ENCODE measurements around the gene SMPD3. TPM values are rescaled to one million over a fixed set of nuclear protein-coding genes. Genes with fewer than 3 reads are reported as not detected.

SMPD3 gene
- total and polyA plus RNA-seq, 2 donors (not counting 3 experiments of a cell fraction or from before 2014, with no cell fraction given): not detected

DNA sequence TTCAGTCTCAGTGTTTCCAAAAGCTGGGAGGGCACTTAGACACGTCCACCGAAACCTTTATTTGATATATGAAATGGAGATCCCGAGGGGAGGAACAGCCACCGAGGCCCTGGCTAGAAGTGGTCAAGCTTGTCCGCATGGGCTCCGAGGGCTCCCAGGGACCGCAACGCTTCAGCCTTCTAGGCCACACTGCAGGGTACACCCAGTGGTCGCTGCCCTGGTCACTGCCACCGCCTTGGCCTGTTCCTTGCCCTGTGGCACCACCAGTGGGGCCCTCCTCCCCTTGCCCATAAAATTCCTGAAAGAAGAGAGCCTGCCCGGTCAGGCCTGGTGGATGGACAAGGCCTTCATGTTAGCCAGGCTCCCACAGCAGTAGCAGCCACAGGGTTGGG is 43.8 kb upstream of the SMPD3 start:
- Histone ChIP-seq H3K9me1 (replicated peaks; ENCODE audit: control insufficient read depth, extremely low read depth, insufficient read depth, low read length) (no peaks in the 10 kb centered on the region), H3K4me2 (ENCODE audit: insufficient read depth, low read length) (no peak overlapping the region), H3K27me3 (ENCODE audit: control insufficient read depth in 2 of 2, insufficient read depth in 2 of 2, low read length in 2 of 2) (no peaks in the 10 kb centered on the region), H3K36me3 (ENCODE audit: control insufficient read depth in 2 of 2, extremely low read depth in 1 of 2, insufficient read depth in 2 of 2, low read length in 2 of 2) (no peaks in the 10 kb centered on the region), H4K20me1 (replicated peaks; ENCODE audit: control insufficient read depth, extremely low read depth, insufficient read depth, low read length) (no peaks in the 10 kb centered on the region), H3K4me1 (ENCODE audit: control insufficient read depth, extremely low read depth, insufficient read depth, low read length) (no peaks in the 10 kb centered on the region), H3K4me3 (replicated peaks in 1 of 3; ENCODE audit: insufficient read depth in 1 of 3, low read depth in 1 of 3, low read length in 3 of 3) (no peak overlapping the region), H2AFZ (ENCODE audit: low read depth, low read length) (no peak overlapping the region), H3K79me2 (ENCODE audit: control insufficient read depth, insufficient read depth, low read length) (no peaks in the 10 kb centered on the region), H3K9me3 (replicated peaks; ENCODE audit: control insufficient read depth, insufficient read depth, low read length) (no peaks in the 10 kb centered on the region), H3K27ac (ENCODE audit: insufficient read depth, low read depth, low read length) (no peak overlapping the region), H3K9ac (replicated peaks; ENCODE audit: extremely low read depth, insufficient read depth, low read length) (no peak overlapping the region)
- no peak for DNase-seq (ENCODE audit: low read depth, low spot score)
- ChIA-PET POLR2A (no interaction called here), CTCF (interaction anchor here (1.1 kb wide), 1 partner anchor 29 kb away, joined by 3 read pairs; no protein-coding TSS in a partner anchor)
- BruUV-seq (replicated peaks): no TSS peak
- TF ChIP-seq FOS (IDR thresholded peaks at IDR 0.05; ENCODE audit: borderline replicate concordance, insufficient read depth, low read length) (no peak), MYC (IDR thresholded peaks at IDR 0.05; ENCODE audit: low read depth, low read length) (no peak), GATA2 (IDR thresholded peaks at IDR 0.05; ENCODE audit: insufficient read depth, insufficient read length, low read depth, low read length) (no peak), JUN (IDR thresholded peaks at IDR 0.05; ENCODE audit: borderline replicate concordance, insufficient read depth, insufficient read length, low read depth) (no peak), EZH2 (IDR thresholded peaks at IDR 0.05; ENCODE audit: borderline replicate concordance, low read depth, low read length, severe bottlenecking) (no peak), POLR2AphosphoS5 (IDR thresholded peaks at IDR 0.05; ENCODE audit: insufficient read depth, low read depth, low read length) (no peak)
- dilution Hi-C loops (cut with MboI; ENCODE audit: extremely low pct_ligation_motif_present, low sequenced_read_pairs) (no loop called here), intact Hi-C loops (cut with micrococcal nuclease) (no loop called here)
- no peak for FAIRE-seq

DNA sequence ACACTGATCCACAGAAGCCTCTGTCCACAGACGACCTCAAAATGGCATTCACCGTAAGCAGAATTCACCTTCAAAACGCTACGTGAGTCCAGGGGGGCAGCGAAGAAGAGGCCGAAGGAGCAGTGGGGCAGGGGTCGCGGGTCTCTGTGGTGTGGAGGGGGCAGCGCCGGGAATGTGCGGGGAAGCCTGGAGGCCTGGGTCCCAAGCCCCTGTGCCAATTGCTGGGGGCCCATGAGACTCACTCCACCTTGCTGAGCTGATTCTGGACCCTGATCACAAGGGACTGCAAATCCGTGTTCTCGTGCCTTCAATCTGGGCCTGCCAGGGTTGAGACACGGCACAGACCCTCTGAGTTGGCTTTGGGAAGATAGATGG is 43.3 kb upstream of the SMPD3 start:
- no peaks in the 10 kb centered on the region for H3K36me3 ChIP-seq (ENCODE audit: control insufficient read depth in 2 of 2, extremely low read depth in 1 of 2, insufficient read depth in 2 of 2, low read length in 2 of 2)
- H3K27ac ChIP-seq (ENCODE audit: insufficient read depth, low read depth, low read length): no peak overlapping the region
- DNase-seq (ENCODE audit: low read depth, low spot score): no peak
- FAIRE-seq: no peak
- H3K9me3 ChIP-seq (replicated peaks; ENCODE audit: control insufficient read depth, insufficient read depth, low read length): no peaks in the 10 kb centered on the region
- no TSS peak for BruUV-seq (replicated peaks)
- intact Hi-C loops (cut with micrococcal nuclease) (no loop called here), dilution Hi-C loops (cut with MboI; ENCODE audit: extremely low pct_ligation_motif_present, low sequenced_read_pairs) (no loop called here)
- H3K4me1 ChIP-seq (ENCODE audit: control insufficient read depth, extremely low read depth, insufficient read depth, low read length): no peaks in the 10 kb centered on the region
- no peak overlapping the region for H3K9ac ChIP-seq (replicated peaks; ENCODE audit: extremely low read depth, insufficient read depth, low read length)
- ChIA-PET CTCF (no interaction called here), POLR2A (no interaction called here)
- no peaks in the 10 kb centered on the region for H3K79me2 ChIP-seq (ENCODE audit: control insufficient read depth, insufficient read depth, low read length)
- no peaks in the 10 kb centered on the region for H3K9me1 ChIP-seq (replicated peaks; ENCODE audit: control insufficient read depth, extremely low read depth, insufficient read depth, low read length)
- no peak overlapping the region for H3K4me3 ChIP-seq (replicated peaks in 1 of 3; ENCODE audit: insufficient read depth in 1 of 3, low read depth in 1 of 3, low read length in 3 of 3)
- H3K4me2 ChIP-seq (ENCODE audit: insufficient read depth, low read length): no peak overlapping the region
- H3K27me3 ChIP-seq (ENCODE audit: control insufficient read depth in 2 of 2, insufficient read depth in 2 of 2, low read length in 2 of 2): no peaks in the 10 kb centered on the region
- TF ChIP-seq, protein P1, sequence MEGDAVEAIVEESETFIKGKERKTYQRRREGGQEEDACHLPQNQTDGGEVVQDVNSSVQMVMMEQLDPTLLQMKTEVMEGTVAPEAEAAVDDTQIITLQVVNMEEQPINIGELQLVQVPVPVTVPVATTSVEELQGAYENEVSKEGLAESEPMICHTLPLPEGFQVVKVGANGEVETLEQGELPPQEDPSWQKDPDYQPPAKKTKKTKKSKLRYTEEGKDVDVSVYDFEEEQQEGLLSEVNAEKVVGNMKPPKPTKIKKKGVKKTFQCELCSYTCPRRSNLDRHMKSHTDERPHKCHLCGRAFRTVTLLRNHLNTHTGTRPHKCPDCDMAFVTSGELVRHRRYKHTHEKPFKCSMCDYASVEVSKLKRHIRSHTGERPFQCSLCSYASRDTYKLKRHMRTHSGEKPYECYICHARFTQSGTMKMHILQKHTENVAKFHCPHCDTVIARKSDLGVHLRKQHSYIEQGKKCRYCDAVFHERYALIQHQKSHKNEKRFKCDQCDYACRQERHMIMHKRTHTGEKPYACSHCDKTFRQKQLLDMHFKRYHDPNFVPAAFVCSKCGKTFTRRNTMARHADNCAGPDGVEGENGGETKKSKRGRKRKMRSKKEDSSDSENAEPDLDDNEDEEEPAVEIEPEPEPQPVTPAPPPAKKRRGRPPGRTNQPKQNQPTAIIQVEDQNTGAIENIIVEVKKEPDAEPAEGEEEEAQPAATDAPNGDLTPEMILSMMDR (IDR thresholded peaks at IDR 0.05; ENCODE audit: extremely low read depth in 1 of 2, insufficient read depth in 1 of 2, low read depth in 1 of 2, low read length in 2 of 2): no peak
- TF ChIP-seq FOS (IDR thresholded peaks at IDR 0.05; ENCODE audit: borderline replicate concordance, insufficient read depth, low read length) (no peak), POLR2AphosphoS5 (IDR thresholded peaks at IDR 0.05; ENCODE audit: insufficient read depth, low read depth, low read length) (no peak), JUN (IDR thresholded peaks at IDR 0.05; ENCODE audit: borderline replicate concordance, insufficient read depth, insufficient read length, low read depth) (no peak), MYC (IDR thresholded peaks at IDR 0.05; ENCODE audit: low read depth, low read length) (no peak), EZH2 (IDR thresholded peaks at IDR 0.05; ENCODE audit: borderline replicate concordance, low read depth, low read length, severe bottlenecking) (no peak), POLR2A (IDR thresholded peaks at IDR 0.05; ENCODE audit: low read depth, low read length) (no peak), GATA2 (IDR thresholded peaks at IDR 0.05; ENCODE audit: insufficient read depth, insufficient read length, low read depth, low read length) (no peak)
- TF ChIP-seq, protein P2, sequence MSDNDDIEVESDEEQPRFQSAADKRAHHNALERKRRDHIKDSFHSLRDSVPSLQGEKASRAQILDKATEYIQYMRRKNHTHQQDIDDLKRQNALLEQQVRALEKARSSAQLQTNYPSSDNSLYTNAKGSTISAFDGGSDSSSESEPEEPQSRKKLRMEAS (IDR thresholded peaks at IDR 0.05; ENCODE audit: insufficient read depth, insufficient read length): no peak
- no peak overlapping the region for H2AFZ ChIP-seq (ENCODE audit: low read depth, low read length)
- H4K20me1 ChIP-seq (replicated peaks; ENCODE audit: control insufficient read depth, extremely low read depth, insufficient read depth, low read length): no peaks in the 10 kb centered on the region

Data from endothelial cell of umbilical vein (primary cell).